GM19023 (cell line): ENCODE data around the gene CHST3.
"Not testable (repeated sequence)": the region's sequence is repeated elsewhere in the genome, so short reads cannot be mapped to it uniquely, and the experiment has no call there.

Source experiments
- ATAC-seq: cut with Tn5 transposase; IDR thresholded peaks from one replicate; pipeline ENCODE4 v1.9.1; 2021; ENCODE audit warnings: mild to moderate bottlenecking, moderate library complexity; ENCODE audit not compliant: unreplicated experiment

CHST3 gene

DNA sequence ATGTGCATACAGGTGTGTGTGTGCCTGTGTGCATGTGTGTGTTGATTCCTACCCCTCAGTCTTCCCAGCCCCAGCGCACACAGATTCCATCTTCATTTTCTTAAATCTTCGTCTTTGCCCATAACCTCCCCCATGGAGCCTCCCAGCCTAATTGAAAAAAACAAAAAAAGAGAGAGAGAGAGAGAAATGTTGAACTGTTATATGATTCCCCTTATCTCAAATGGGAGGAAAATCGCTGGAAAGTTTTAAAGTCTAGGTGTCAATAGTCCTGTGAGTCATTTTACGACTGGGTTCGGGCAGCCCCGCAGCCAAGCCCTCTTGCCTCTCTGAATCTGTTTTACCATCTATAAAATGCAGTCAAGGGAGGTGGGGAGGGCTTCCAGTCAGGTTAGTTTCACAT lies 63.3 kb downstream of the CHST3 start:
- ATAC-seq: no peak

DNA sequence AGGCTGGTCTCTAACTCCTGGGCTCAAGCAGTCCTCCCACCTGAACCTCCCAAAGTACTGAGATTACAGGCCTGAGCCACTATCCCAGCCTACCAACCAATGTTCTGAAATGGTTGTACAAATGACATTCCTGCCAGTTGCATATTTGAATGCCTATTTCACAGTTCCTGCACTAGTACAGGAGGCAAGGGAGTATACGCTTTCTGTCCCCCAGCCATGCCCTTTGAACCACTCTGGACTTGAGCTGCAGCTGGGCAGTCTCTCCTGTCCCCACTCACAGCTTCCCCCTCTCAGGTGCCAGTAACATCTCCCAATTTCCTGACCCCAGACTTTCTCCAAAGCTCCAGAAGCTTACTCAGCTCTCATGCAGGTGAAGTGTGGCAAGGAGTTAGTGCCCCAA lies 65.2 kb downstream of the CHST3 start:
- no peak for ATAC-seq

- no peak for ATAC-seq
Observed at GRCh38 chr10:72030762-72031543, 66.8 kb downstream of the CHST3 start.

GRCh38 chr10:72031706-72032105 lies 67.5 kb downstream of the CHST3 start:
- no peak for ATAC-seq

GRCh38 chr10:72032409-72033162 lies 68.4 kb downstream of the CHST3 start:
- not testable (repeated sequence) for ATAC-seq

- ATAC-seq: no peak
Observed at GRCh38 chr10:72034040-72034499, 69.9 kb downstream of the CHST3 start.

DNA sequence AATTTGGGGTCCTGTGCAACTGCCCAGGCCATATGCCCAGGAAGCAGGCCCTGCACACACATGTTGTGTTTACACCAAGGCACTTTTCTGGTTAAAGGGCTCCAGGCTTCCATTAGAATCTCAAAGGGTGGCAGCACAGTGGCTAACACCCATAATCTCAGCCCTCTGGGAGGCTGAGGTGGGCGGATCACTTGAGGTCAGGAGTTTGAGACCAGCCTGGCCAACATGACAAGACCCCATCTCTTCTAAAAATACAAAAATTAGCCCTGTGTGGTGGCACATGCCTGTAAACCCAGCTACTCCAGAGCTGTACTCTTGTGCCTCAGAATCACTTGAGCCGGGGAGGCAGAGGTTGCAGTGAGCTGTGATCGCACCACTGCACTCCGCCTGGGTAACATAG lies 70.6 kb downstream of the CHST3 start:
- ATAC-seq: no peak

- no peak for ATAC-seq
Observed at GRCh38 chr10:72035252-72035887, 71.2 kb downstream of the CHST3 start.

DNA sequence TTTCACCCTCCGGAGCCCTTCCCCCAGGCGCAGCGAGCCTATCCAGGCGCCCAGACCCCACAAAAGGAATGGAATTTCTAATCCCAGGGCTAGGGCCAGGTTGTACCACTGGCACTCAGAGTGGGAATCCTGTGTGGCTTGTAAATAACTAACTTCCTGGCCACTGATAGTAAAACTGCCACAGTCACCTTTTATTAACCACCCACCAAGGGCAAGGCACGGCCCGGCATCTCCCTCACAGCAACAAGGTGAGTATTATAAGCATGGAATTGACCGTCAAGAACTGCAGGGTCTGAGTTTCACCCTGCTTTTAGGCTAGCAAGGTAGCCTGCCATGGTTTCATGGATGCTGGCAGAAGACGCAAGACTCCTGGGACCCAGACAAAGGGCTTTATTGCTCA lies 73.1 kb downstream of the CHST3 start:
- no peak for ATAC-seq

GRCh38 chr10:72037811-72038210 lies 73.6 kb downstream of the CHST3 start:
- ATAC-seq: no peak

- no peak for ATAC-seq
Observed at GRCh38 chr10:72038458-72039001, 74.3 kb downstream of the CHST3 start.

GRCh38 chr10:72039377-72039776 lies 75.2 kb downstream of the CHST3 start:
- no peak for ATAC-seq

DNA sequence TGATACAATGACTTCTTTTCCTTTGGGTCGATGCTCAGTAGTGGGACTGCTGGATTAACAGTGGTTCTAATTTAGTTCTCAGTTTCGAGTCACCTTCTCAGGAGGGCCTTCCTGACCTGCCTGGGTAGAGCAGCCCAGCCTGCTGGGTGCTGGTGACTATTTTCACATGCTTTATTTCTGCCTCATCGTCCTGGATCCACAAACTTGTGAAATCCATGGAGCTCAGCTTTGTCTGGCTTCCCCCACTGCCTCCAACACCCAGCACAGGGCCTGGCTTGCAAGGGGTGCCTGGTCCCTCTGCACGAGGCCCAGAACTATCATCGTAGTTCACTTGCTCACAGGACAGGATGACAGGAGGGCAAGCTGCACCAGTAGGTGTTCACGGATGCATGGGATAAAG lies 77.3 kb downstream of the CHST3 start:
- ATAC-seq: no peak

- no peak for ATAC-seq
Observed at GRCh38 chr10:72043016-72043834, 79.0 kb downstream of the CHST3 start.

DNA sequence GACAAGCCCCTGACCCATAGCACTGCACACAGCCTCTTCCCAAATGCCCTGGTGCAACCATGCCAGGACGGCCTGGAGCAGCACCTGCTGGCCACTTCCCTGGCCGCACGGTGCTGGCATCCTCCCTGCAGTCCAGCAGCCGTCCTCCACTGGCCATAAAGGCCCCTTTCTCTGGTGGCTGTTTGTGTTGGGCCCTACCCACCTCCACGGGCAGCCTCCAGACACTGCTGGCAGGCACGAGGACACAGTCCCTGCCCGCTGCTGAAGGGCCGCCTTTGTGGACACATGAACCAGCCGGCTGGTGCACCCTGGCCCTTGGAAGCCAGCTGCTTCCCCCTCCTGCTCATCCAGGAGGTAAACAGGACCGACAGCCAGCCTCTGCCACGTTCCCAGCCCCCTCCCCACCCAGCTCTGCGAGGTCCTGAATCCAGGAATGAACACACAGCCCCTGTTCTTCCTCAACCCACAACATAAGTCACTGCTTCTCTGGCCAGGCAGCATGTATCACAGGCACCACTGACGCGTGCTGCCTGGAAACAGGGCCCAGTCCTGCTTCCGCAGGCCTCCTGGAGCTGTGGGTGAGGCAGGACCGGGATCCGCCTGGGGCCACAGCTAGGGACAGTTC lies 80.3 kb downstream of the CHST3 start:
- no peak for ATAC-seq

GRCh38 chr10:72045586-72045985 lies 81.4 kb downstream of the CHST3 start:
- no peak for ATAC-seq

DNA sequence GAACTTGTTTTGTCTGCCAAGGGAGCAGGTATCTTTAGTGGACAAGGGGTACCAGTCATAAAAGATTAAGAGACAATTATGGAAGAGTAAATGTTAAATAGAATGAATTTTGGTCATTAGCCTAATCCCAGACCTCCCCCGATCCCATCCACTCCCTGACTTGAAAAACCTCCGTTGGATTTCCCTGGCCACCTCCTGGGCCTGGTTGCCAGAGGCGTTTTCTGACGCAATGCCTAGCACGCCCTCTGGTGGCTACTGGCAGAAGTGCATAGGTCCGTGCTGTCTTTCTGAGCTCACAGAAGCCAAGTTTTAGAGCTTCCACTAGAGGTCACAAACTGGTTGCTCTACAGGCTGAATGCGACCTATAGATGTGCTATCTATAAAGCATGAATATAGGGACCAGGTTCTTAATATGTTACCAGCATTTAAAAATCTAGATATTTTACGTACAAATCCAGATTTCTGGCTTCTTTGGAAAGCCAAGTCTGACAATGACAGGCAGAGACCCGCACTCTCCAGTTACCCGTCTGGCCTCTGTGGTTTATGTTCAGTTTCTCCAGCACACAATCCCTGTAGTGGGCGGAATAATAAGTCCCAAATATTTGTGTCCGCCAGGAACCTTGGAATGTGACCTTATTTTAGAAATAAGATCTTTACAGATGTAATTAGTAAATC lies 84.4 kb downstream of the CHST3 start:
- ATAC-seq: no peak

GRCh38 chr10:72049472-72049871 lies 85.3 kb downstream of the CHST3 start:
- ATAC-seq: no peak

DNA sequence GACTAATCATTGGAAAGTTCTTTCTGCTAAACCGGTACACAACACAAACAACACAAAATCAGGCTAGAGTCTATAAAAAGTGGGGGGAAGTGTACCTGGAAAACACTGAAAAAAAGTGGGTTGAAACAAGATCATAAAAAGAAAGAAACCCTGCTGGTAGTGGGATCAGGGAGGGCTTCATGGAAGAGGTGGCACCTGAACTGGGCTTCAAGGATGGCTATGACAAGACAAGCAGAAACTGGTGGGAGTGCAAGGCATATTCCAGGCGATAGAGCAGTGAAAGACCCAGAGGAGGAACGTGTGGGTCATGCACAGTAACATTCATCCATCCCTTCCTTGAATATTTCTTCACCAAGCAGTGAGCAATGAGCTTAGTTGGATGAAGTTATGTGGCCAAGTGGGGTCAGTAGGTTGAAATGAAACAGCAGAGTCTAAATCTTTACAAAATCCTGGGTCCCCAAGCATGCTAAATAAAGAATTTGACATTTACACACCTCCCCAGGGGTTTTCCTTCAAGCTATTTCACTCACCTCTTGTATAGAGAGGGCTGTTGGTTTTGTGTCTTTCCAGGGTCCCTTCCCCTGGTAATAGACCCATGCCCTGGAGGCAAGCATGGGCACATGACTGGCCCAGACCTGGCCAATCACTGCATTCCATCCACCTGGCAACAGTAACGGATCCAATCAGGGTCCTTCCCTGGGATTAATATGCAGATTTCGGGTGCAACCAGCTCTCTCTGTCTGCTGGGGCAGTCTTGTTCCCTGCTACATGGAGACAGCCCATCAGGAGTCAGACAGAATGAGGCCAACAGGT lies 86.0 kb downstream of the CHST3 start:
- ATAC-seq: no peak
